DMS53 treated with DMSO at 0.1 percent for 48 hours (cell line): ENCODE results near the gene PRR11.
"Not testable (repeated sequence)": the region's sequence is repeated elsewhere in the genome, so short reads cannot be mapped to it uniquely, and the experiment has no call there.

Experiments
- DNase-seq: peaks from one replicate; lab custom pipeline; 2025; ENCODE audit not compliant: unreplicated experiment; lab: John Stamatoyannopoulos, UW

PRR11 gene

DNA sequence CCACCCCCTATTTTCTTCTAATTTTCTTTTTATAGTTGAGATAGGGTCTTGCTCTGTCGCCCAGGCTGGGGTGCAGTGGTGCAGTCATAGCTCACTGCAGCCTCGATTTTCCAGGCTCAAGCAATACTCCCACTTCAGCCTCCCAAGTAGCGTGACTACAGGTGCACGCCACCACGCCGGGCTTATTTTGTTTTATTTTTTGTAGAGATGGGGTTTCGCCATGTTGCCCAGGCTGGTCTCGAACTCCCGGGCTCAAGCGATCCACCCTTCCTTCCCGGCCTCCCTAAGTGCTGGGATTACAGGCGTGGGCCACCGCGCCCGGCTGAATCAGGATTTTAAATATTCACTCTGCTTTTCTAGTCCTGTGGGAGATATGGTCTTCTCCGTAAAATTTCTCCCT is 63.8 kb downstream of the PRR11 start:
- DNase-seq: no peak

DNA sequence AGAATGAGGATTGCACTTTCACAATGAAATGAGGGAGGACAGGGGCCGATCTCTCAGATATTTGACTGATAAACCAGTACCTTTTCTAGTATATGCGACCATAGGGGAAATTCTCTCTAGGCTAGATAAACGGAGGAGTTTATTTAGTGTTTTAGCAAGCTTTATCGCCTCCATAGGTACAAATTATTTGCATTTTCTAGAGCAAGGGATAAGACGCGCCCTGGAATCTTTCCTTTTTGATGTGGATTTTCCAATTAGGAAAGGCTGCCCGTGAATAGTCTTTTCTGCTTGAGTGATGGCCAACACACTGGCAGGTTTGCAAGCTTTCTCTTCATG is 64.4 kb downstream of the PRR11 start:
- peak; percentile 19 for DNase-seq

DNA sequence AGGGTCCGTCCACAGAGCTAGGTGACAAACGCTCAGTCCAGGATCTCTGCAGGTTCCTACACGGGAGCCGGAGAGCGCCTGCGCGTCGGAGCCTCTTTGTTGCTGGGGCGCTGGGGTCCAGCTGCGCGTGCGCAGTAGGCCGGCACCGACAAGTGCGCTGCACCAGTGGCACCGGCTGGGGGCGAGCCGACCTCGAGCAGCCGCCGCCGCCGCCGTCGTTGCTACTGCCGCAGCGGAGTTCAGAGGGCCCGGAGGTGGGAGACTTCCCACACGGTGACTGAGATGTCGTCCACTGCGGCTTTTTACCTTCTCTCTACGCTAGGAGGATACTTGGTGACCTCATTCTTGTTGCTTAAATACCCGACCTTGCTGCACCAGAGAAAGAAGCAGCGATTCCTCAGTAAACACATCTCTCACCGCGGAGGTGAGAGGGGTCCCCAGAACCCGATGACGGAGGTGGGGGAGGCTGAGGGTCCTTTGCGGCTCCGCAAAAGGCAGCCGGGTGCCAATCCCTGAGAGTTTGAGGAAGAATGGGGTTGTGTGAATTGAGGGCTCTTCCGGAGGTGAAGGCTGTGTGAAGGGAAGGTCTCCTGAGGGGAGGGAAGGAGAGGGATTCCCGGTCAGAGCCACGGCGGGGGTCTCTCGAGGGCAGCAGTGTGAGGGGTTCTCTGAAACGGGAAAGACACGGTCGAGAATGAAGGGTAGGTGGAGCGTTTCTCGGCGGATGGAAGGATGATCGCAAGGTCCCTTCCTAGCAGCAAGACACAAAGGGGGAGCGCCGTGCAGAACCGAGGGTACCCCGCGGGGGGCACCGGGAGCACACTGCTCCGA is 65.0 kb downstream of the PRR11 start, which contains the start of gene GDPD1:
GDPD1 (plus strand) TSS at position 184 of the 831 bp plus-strand sequence; CDS start at position 283, 99 bp downstream.
- peak; percentile 80 for DNase-seq

DNA sequence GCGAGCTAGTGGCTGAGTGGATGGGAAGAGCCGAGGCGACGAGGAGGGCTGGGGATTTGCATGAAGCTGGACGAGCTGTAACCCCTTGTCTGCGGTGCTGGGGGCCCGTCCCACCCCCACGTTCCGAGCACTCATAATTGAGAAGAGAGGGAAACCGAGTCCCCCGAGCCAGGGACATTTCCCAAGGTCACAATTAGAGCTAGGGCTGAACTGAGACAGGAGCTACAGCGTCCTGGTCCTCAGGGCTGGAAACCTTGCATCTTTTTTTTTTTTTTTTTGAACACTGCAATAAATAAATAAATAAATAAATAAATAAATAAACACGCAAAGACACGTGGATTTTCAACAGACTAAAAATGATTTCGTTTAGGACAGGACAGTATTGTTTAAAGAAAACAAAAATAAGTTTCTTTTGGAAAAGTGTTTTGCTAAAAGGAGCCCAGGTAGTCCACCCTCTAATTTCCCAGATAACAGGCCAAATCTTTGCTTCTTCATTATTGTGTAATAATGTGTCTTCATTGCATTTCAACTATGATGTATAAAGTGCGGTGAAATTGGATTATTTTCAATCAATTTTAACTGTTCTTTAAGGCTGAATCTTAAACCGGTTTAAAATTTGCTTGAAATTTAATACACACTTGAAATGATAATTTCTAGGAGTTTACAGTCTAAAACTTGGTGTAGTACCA is 65.8 kb downstream of the PRR11 start:
- no peak for DNase-seq

DNA sequence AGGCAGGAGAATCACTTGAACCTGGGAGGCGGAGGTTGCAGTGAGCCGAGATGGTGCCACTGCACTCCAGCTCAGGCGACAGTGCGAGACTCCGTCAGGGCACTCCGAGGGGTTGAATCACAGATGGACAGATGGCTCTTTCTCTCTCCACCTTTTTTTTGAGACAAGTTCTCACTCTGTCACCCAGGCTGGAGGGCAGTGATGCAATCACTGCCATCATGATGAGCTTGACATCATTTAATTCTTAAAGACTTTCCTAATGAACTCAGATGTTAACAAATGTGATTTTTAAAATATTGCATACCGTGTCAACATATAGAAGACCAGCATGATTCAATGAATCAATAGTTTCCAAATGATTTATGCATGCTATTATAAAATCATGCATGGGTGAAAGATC is 68.3 kb downstream of the PRR11 start:
- DNase-seq: no peak

DNA sequence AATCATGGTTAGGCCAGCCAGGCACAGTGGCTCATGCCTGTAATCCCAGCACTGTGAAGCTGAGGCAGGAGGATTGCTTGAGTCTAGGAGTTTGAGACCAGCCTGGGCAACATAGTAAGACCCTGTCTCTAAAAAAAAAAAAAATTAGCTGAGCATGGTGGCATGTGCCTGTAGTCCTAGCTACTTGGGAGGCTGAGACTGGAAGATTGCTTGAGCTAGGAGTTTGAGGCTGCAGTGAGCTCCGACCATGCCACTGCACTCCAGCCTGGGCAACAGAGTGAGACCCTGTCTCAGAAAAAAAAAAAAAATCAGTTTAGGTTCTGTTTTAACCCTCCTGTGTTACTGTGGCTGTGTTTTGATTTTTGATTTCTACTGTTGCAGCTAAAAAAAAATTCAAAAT is 73.0 kb downstream of the PRR11 start:
- DNase-seq: not testable (repeated sequence)

DNA sequence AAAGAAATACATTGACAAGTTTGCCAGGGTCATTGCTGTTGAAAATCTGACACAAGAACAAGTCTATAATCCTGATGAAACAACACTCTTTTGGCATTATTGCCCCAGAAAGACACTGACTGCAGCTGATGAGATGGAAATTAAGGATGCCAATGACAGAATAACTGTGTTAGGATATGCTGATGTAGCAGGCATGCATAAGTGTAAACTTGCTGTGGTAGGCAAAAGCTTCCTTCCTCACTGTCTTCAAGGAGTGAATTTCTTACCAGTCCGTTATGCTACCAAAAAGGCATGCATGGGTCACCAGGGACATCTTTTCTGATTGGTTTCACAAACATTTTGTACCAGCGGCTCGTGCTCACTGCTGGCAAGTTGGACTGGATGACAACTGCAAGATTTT is 75.2 kb downstream of the PRR11 start:
- no peak for DNase-seq

DNA sequence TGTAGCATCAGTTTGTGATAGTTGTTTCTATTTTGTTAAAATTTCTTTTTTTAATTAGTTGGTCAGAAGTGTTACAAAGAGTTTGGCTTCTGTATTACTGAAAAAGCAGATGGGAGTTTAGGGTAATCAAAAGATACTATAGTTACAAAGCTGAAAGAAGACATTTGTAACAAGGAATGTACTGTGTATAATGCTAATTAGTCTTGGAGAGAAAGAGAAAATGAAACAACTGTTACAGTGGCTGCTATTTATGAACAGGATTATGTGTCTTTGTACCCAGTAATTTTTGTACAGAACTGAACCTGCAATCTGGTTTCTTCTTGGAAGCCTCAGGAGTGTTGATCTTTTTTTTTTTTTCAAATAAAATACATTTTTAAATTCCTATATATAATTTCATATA is 79.1 kb downstream of the PRR11 start:
- no peak for DNase-seq

DNA sequence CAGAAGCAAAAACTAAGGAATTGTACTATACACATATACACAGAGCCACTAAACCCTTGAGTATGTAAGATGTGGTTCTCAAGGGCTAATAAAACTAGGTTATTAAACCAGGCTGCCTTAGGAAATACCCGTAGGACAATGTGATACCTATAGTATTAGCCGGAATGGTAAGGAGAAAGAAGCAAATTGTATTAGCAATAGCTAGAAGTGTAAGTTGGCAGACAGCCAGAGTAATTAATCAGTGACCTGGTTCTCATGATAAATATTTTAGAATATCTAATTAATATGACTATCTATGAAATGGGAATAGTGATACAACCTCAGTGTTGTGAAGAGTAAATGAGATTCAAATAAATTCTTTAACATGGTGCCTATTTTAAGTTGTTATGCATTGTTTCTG is 83.4 kb downstream of the PRR11 start:
- no peak for DNase-seq

DNA sequence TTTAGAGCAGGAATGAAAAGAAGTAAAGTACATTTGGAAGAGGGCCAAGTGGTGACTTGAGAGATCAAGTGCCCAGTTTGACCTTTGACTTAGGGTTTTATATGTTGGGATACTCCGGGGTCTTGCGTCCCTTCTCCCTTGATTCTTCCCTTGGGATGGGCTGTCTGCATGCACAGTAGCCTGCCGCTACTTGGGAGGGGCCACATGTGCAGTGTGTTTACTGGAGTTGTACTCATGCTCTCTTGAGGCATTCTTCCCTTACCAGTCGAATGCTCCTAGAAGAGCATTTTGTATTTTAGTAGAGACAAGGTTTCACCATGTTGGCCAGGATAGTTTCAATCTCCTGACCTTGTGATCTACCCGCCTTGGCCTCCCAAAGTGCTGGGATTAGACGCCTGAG is 88.5 kb downstream of the PRR11 start:
- no peak for DNase-seq
